DMS 273 (cell line): ENCODE data around the gene TPP1.
A peak's percentile ranks its signal among the peaks of the same experiment; 100 is the strongest.

Experiments
- DNase-seq: peaks from one replicate; lab custom pipeline; 2025; ENCODE audit not compliant: unreplicated experiment; lab: John Stamatoyannopoulos, UW

TPP1 gene

GRCh38 chr11:6619004-6619745 lies at the start of gene TPP1:
TPP1 (minus strand) TSS chr11:6619422; CDS start chr11:6619400, 22 bp downstream.
- peak; percentile 94 for DNase-seq

- peak; percentile 11 for DNase-seq
Observed at GRCh38 chr11:6667733-6668374, 48.6 kb upstream of the TPP1 start.

GRCh38 chr11:6666302-6667183 lies 47.3 kb upstream of the TPP1 start:
- DNase-seq, result no peak

- no peak for DNase-seq
Observed at GRCh38 chr11:6664551-6664950, 45.3 kb upstream of the TPP1 start.

GRCh38 chr11:6663794-6664469 lies 44.7 kb upstream of the TPP1 start:
- DNase-seq, result no peak

- DNase-seq, result no peak
Observed at GRCh38 chr11:6660712-6661111, 41.5 kb upstream of the TPP1 start.

- DNase-seq, result no peak
Observed at GRCh38 chr11:6658647-6659046, 39.4 kb upstream of the TPP1 start.

GRCh38 chr11:6657346-6657745 lies 38.1 kb upstream of the TPP1 start:
- no peak for DNase-seq

GRCh38 chr11:6656936-6657335 lies 37.7 kb upstream of the TPP1 start:
- no peak for DNase-seq

GRCh38 chr11:6656584-6656915 lies 37.3 kb upstream of the TPP1 start:
- DNase-seq, result no peak

- DNase-seq, result peak; percentile 27
Observed at GRCh38 chr11:6655790-6656583, 36.8 kb upstream of the TPP1 start, which contains the start of gene DCHS1. DCHS1 (minus strand) TSS chr11:6655809; CDS start chr11:6641613, 14,196 bp downstream.

- DNase-seq, result no peak
Observed at GRCh38 chr11:6655020-6655789, 36.0 kb upstream of the TPP1 start.

- DNase-seq, result no peak
Observed at GRCh38 chr11:6654281-6655019, 35.2 kb upstream of the TPP1 start.

- DNase-seq, result no peak
Observed at GRCh38 chr11:6653656-6654055, 34.4 kb upstream of the TPP1 start.

- DNase-seq, result no peak
Observed at GRCh38 chr11:6653097-6653496, 33.9 kb upstream of the TPP1 start.

GRCh38 chr11:6652182-6652581 lies 33.0 kb upstream of the TPP1 start:
- no peak for DNase-seq

GRCh38 chr11:6650980-6651379 lies 31.8 kb upstream of the TPP1 start:
- no peak for DNase-seq

- no peak for DNase-seq
Observed at GRCh38 chr11:6650104-6650503, 30.9 kb upstream of the TPP1 start.

- no peak for DNase-seq
Observed at GRCh38 chr11:6648501-6648900, 29.3 kb upstream of the TPP1 start.
